ENCODE measurements around the gene CDC42BPB. TPM values are rescaled to one million over a fixed set of nuclear protein-coding genes. Genes with fewer than 3 reads are reported as not detected.

The CDC42BPB gene
- total RNA-seq, 1 experiment from 2014 or later: 96.9 TPM

DNA sequence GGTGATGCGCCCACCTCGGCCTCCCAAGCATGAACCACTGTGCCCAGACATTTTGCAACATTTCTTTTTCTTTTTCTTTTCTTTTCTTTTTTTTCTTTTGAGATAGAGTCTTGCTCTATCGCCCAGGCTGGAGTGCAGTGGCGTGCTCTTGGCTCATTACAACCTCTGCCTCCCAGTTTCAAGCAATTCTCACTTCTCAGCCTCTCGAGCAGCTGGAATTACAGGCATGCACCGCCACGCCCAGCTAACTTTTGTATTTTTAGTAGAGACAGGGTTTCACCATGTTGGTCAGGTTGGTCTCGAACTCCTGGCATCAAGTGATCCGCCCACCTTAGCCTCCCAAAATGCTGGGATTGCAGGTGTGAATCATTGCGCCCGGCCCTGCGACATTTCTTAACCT lies 7.6 kb upstream of the CDC42BPB start (continued):
- no peak for TF ChIP-seq NR1H2 (CRISPR knock-in tag; IDR thresholded peaks at IDR 0.05)
- TF ChIP-seq ATF1 (CRISPR knock-in tag; IDR thresholded peaks at IDR 0.05): no peak
- TF ChIP-seq, protein P1, sequence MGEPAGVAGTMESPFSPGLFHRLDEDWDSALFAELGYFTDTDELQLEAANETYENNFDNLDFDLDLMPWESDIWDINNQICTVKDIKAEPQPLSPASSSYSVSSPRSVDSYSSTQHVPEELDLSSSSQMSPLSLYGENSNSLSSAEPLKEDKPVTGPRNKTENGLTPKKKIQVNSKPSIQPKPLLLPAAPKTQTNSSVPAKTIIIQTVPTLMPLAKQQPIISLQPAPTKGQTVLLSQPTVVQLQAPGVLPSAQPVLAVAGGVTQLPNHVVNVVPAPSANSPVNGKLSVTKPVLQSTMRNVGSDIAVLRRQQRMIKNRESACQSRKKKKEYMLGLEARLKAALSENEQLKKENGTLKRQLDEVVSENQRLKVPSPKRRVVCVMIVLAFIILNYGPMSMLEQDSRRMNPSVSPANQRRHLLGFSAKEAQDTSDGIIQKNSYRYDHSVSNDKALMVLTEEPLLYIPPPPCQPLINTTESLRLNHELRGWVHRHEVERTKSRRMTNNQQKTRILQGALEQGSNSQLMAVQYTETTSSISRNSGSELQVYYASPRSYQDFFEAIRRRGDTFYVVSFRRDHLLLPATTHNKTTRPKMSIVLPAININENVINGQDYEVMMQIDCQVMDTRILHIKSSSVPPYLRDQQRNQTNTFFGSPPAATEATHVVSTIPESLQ (CRISPR knock-in tag; IDR thresholded peaks at IDR 0.05): no peak
- no peak for TF ChIP-seq TEAD4 (CRISPR knock-in tag; IDR thresholded peaks at IDR 0.05)
- no peak for TF ChIP-seq ZNF121 (CRISPR knock-in tag; IDR thresholded peaks at IDR 0.05)
- TF ChIP-seq, protein P2, sequence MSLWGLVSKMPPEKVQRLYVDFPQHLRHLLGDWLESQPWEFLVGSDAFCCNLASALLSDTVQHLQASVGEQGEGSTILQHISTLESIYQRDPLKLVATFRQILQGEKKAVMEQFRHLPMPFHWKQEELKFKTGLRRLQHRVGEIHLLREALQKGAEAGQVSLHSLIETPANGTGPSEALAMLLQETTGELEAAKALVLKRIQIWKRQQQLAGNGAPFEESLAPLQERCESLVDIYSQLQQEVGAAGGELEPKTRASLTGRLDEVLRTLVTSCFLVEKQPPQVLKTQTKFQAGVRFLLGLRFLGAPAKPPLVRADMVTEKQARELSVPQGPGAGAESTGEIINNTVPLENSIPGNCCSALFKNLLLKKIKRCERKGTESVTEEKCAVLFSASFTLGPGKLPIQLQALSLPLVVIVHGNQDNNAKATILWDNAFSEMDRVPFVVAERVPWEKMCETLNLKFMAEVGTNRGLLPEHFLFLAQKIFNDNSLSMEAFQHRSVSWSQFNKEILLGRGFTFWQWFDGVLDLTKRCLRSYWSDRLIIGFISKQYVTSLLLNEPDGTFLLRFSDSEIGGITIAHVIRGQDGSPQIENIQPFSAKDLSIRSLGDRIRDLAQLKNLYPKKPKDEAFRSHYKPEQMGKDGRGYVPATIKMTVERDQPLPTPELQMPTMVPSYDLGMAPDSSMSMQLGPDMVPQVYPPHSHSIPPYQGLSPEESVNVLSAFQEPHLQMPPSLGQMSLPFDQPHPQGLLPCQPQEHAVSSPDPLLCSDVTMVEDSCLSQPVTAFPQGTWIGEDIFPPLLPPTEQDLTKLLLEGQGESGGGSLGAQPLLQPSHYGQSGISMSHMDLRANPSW (CRISPR knock-in tag; conservative IDR thresholded peaks at IDR 0.05; ENCODE audit: low read depth): no peak
- TF ChIP-seq, protein P3, sequence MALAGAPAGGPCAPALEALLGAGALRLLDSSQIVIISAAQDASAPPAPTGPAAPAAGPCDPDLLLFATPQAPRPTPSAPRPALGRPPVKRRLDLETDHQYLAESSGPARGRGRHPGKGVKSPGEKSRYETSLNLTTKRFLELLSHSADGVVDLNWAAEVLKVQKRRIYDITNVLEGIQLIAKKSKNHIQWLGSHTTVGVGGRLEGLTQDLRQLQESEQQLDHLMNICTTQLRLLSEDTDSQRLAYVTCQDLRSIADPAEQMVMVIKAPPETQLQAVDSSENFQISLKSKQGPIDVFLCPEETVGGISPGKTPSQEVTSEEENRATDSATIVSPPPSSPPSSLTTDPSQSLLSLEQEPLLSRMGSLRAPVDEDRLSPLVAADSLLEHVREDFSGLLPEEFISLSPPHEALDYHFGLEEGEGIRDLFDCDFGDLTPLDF (CRISPR knock-in tag; IDR thresholded peaks at IDR 0.05): no peak
- no peak for TF ChIP-seq RELA (CRISPR knock-in tag; IDR thresholded peaks at IDR 0.05; ENCODE audit: borderline replicate concordance)

- Mint-ChIP-seq H3K36me3 (no peaks in the 10 kb centered on the region), H3K4me3 (no peak overlapping the region), H3K27me3 (ENCODE audit: low read depth) (no peaks in the 10 kb centered on the region; the same call in 1 of the 2 replicates), H3K9me3 (no peaks in the 10 kb centered on the region), H3K4me1 (peaks cover 7% of the 10 kb centered on the region), H3K27ac (no peak overlapping the region)
- DNase-seq (ENCODE audit: low spot score): no peak
- ChIA-PET CTCF (interaction anchor here (2.0 kb wide), 1 partner anchor 41 kb away, joined by 7 read pairs; no protein-coding TSS in a partner anchor), POLR2A (no interaction called here)
- no peak for ATAC-seq
- TF ChIP-seq NFATC4 (CRISPR knock-in tag; IDR thresholded peaks at IDR 0.05): no peak
- TF ChIP-seq SMAD3 (CRISPR knock-in tag; IDR thresholded peaks at IDR 0.05; ENCODE audit: borderline replicate concordance): no peak
- TF ChIP-seq AR (CRISPR knock-in tag; IDR thresholded peaks at IDR 0.05): no peak
- TF ChIP-seq ZNF423 (CRISPR knock-in tag; IDR thresholded peaks at IDR 0.05): no peak
- TF ChIP-seq, protein P4, sequence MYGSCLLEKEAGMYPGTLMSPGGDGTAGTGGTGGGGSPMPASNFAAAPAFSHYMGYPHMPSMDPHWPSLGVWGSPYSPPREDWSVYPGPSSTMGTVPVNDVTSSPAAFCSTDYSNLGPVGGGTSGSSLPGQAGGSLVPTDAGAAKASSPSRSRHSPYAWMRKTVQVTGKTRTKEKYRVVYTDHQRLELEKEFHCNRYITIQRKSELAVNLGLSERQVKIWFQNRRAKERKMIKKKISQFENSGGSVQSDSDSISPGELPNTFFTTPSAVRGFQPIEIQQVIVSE (CRISPR knock-in tag; IDR thresholded peaks at IDR 0.05; ENCODE audit: borderline replicate concordance): no peak
- TF ChIP-seq, protein P5, sequence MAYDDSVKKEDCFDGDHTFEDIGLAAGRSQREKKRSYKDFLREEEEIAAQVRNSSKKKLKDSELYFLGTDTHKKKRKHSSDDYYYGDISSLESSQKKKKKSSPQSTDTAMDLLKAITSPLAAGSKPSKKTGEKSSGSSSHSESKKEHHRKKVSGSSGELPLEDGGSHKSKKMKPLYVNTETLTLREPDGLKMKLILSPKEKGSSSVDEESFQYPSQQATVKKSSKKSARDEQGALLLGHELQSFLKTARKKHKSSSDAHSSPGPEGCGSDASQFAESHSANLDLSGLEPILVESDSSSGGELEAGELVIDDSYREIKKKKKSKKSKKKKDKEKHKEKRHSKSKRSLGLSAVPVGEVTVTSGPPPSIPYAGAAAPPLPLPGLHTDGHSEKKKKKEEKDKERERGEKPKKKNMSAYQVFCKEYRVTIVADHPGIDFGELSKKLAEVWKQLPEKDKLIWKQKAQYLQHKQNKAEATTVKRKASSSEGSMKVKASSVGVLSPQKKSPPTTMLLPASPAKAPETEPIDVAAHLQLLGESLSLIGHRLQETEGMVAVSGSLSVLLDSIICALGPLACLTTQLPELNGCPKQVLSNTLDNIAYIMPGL (CRISPR knock-in tag; IDR thresholded peaks at IDR 0.05): no peak
- TF ChIP-seq IRF1 (CRISPR knock-in tag; IDR thresholded peaks at IDR 0.05): no peak
- TF ChIP-seq MYBL2 (CRISPR knock-in tag; IDR thresholded peaks at IDR 0.05): no peak
- no peak for TF ChIP-seq FOXJ3 (CRISPR knock-in tag; IDR thresholded peaks at IDR 0.05; ENCODE audit: borderline replicate concordance)
- TF ChIP-seq RELA (CRISPR knock-in tag; IDR thresholded peaks at IDR 0.05; ENCODE audit: borderline replicate concordance): no peak
- TF ChIP-seq ZNF232 (CRISPR knock-in tag; IDR thresholded peaks at IDR 0.05): no peak
- TF ChIP-seq TEAD4 (CRISPR knock-in tag; IDR thresholded peaks at IDR 0.05): no peak
- no peak for TF ChIP-seq MAX (CRISPR knock-in tag; IDR thresholded peaks at IDR 0.05)
Measured at GRCh38 chr14:103064436-103064835, 7.1 kb upstream of the CDC42BPB start.

Measured in WTC11 (cell line).